HG02870 (cell line): Measurements from ENCODE around the gene RNF212B.

Experiments
- ATAC-seq: cut with Tn5 transposase; IDR thresholded peaks from one replicate; pipeline ENCODE4 v1.9.1; 2021; ENCODE audit warnings: mild to moderate bottlenecking, moderate library complexity; ENCODE audit not compliant: unreplicated experiment

RNF212B gene

DNA sequence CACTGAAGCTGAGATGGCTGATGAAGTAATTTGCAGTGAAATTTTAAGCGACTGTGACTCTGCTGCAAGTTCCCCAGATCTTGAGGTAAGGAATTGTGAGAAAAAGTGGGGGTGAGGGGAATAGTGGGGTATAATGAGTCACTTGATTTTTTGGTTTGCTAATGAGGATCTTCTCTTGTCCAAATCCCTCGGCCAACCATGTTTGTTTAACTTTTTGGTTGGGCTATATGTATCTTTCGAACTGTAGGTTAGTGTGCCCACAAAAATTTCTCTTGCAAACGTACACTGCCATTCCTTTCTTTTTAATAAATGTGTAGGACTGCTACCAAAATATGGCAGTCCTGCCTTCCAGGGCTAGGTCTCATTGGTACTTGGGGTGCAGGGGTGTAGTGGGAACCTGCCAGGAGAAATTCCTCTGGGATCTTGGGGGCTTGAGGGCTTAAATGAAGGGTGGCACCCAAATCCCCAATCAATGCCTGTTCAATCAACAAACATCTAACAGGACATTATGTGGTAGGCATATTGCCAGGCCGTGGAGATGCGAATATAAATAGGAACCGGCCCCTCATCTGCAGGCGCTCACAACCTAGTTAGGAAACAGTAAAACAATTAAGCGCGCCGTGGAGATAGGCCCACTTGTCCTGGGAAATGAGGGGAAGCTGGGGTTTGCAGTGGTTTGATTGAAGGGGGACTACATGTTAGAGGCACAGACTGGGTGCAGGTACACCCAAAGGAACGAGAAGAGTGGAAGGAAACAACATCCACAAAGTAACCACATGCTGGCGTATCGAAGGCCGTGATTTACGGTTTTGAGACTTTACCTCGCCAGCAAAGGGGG, 82.2 kb downstream of the RNF212B start:
- ATAC-seq, result no peak

- peak; percentile 91 for ATAC-seq
These were observed 83.1 kb downstream of the RNF212B start, which contains the start of gene PABPN1 for GRCh38 chr14:23320584-23321571. TSS of gene PABPN1 (plus strand) at chr14:23321457. CDS start at chr14:23321470, 13 bp downstream.

GRCh38 chr14:23321572-23322547, 84.1 kb downstream of the RNF212B start:
- peak; percentile 3 for ATAC-seq
